ENCODE results near the gene TFAP2E.
"Not testable (repeated sequence)": the region's sequence is repeated elsewhere in the genome, so short reads cannot be mapped to it uniquely, and the experiment has no call there.

Gene TFAP2E

GRCh38 chr1:35577071-35577998 is 4.2 kb downstream of the TFAP2E start:
- DNase-seq = peak; percentile 51

GRCh38 chr1:35580949-35581388 is 7.9 kb downstream of the TFAP2E start:
- peaks cover 71% of the 10 kb centered on the region for H3K27me3 Mint-ChIP-seq (ENCODE audit: low read depth, poor library complexity)

More at GRCh38 chr1:35577071-35577998, 4.2 kb downstream of the TFAP2E start:
- H3K4me1 Mint-ChIP-seq = peaks cover 26% of the 10 kb centered on the region
- H3K27me3 Mint-ChIP-seq (ENCODE audit: low read depth, poor library complexity) = peaks cover 95% of the 10 kb centered on the region
- TF ChIP-seq CTCF (IDR thresholded peaks at IDR 0.05) = no peak
- no peaks in the 10 kb centered on the region for H3K9me3 Mint-ChIP-seq
- peak overlapping the region; percentile 66 for H3K4me3 Mint-ChIP-seq
- no peak overlapping the region for H3K27ac Mint-ChIP-seq
- no peaks in the 10 kb centered on the region for H3K36me3 Mint-ChIP-seq (ENCODE audit: low read depth)

GRCh38 chr1:35581621-35582020 is 8.5 kb downstream of the TFAP2E start:
- not testable (repeated sequence) for H3K4me3 Mint-ChIP-seq; DNase-seq; H3K36me3 Mint-ChIP-seq (ENCODE audit: low read depth)

More at GRCh38 chr1:35580949-35581388, 7.9 kb downstream of the TFAP2E start:
- H3K4me1 Mint-ChIP-seq = peaks cover 18% of the 10 kb centered on the region
- H3K36me3 Mint-ChIP-seq (ENCODE audit: low read depth) = no peaks in the 10 kb centered on the region
- no peak for DNase-seq
- no peak overlapping the region for H3K27ac Mint-ChIP-seq
- H3K4me3 Mint-ChIP-seq = no peak overlapping the region
- H3K9me3 Mint-ChIP-seq = no peaks in the 10 kb centered on the region
- TF ChIP-seq CTCF (IDR thresholded peaks at IDR 0.05) = no peak

GRCh38 chr1:35585281-35585680 is 12.2 kb downstream of the TFAP2E start:
- no peak overlapping the region for H3K27ac Mint-ChIP-seq
- H3K27me3 Mint-ChIP-seq (ENCODE audit: low read depth, poor library complexity) = peaks cover 33% of the 10 kb centered on the region
- no peaks in the 10 kb centered on the region for H3K4me1 Mint-ChIP-seq
- TF ChIP-seq CTCF (IDR thresholded peaks at IDR 0.05) = no peak
- DNase-seq = no peak
- no peak overlapping the region for H3K4me3 Mint-ChIP-seq
- H3K36me3 Mint-ChIP-seq (ENCODE audit: low read depth) = no peaks in the 10 kb centered on the region
- H3K9me3 Mint-ChIP-seq = no peaks in the 10 kb centered on the region

More at GRCh38 chr1:35581621-35582020, 8.5 kb downstream of the TFAP2E start:
- not testable (repeated sequence) for H3K9me3 Mint-ChIP-seq, H3K27ac Mint-ChIP-seq
- Mint-ChIP-seq H3K27me3 (ENCODE audit: low read depth, poor library complexity) (peaks cover 65% of the 10 kb centered on the region), H3K4me1 (peaks cover 11% of the 10 kb centered on the region)

- not testable (repeated sequence) for H3K4me3 Mint-ChIP-seq; DNase-seq; H3K36me3 Mint-ChIP-seq (ENCODE audit: low read depth); H3K4me1 Mint-ChIP-seq; H3K27ac Mint-ChIP-seq; H3K9me3 Mint-ChIP-seq
- H3K27me3 Mint-ChIP-seq (ENCODE audit: low read depth, poor library complexity) = peaks cover 29% of the 10 kb centered on the region
These were observed 12.7 kb downstream of the TFAP2E start for GRCh38 chr1:35585805-35586204.

- no peak for TF ChIP-seq CTCF (IDR thresholded peaks at IDR 0.05)
- H3K27ac Mint-ChIP-seq = no peak overlapping the region
- no peak for DNase-seq
- no peaks in the 10 kb centered on the region for H3K36me3 Mint-ChIP-seq (ENCODE audit: low read depth)
- no peaks in the 10 kb centered on the region for H3K4me1 Mint-ChIP-seq
- no peaks in the 10 kb centered on the region for H3K9me3 Mint-ChIP-seq
- peaks cover 24% of the 10 kb centered on the region for H3K27me3 Mint-ChIP-seq (ENCODE audit: low read depth, poor library complexity)
- H3K4me3 Mint-ChIP-seq = no peak overlapping the region
These were observed 13.7 kb downstream of the TFAP2E start for GRCh38 chr1:35586808-35587207.
